CD8-positive, alpha-beta memory T cell (primary cell): ENCODE results near the gene ADAMTS18. TPM values are rescaled to one million over a fixed set of nuclear protein-coding genes. Genes with fewer than 3 reads are reported as not detected.

Experiments
- CTCF ChIA-PET: fragments of 350-600 bp; sonication (Branson Sonifier 250); formaldehyde crosslinking; loops from one replicate; lab custom pipeline; 2021; ENCODE audit warnings: antibody characterized with exemption; lab: Charles Lee
- POLR2A ChIA-PET: fragments of 350-600 bp; sonication (Branson Sonifier 250); formaldehyde crosslinking; loops from one replicate; lab custom pipeline; 2021; ENCODE audit warnings: antibody characterized with exemption; lab: Charles Lee
- DNase-seq, 5 donors: peaks; one replicate each; pipeline versions ENCODE4 v3.0.0 to v3.0.0-alpha.2; 2020 to 2022; ENCODE audit warnings: mixed read lengths in 1 of 5
- H3K27ac ChIP-seq: one replicate; pipeline ENCODE4 v1.7.0; 2013; ENCODE audit warnings: low read depth, mild to moderate bottlenecking, low read length, moderate library complexity
- H3K27me3 ChIP-seq: 2 replicates; pipeline ENCODE4 v1.7.0; 2013; ENCODE audit warnings: low read length, mild to moderate bottlenecking; ENCODE audit not compliant: insufficient read depth, poor library complexity, severe bottlenecking
- H3K36me3 ChIP-seq: 2 replicates; pipeline ENCODE4 v1.7.0; 2013; ENCODE audit warnings: mild to moderate bottlenecking, low read length, moderate library complexity; ENCODE audit not compliant: insufficient read depth
- H3K4me1 ChIP-seq: 2 replicates; pipeline ENCODE4 v1.7.0; 2013; ENCODE audit warnings: mild to moderate bottlenecking, low read length, moderate library complexity; ENCODE audit not compliant: insufficient read depth
- H3K4me3 ChIP-seq: 2 replicates; pipeline ENCODE4 v1.7.0; 2013; ENCODE audit warnings: mild to moderate bottlenecking, low read length
- H3K9me3 ChIP-seq: 2 replicates; pipeline ENCODE4 v1.7.0; 2013; ENCODE audit warnings: mild to moderate bottlenecking, low read length
- H3K27ac Mint-ChIP-seq, 8 donors: one replicate each; pipeline ENCODE4 v1.8.0; 2020 to 2021; ENCODE audit warnings: mixed read lengths in 8 of 8, mild to moderate bottlenecking in 6 of 8, inconsistent platforms in 3 of 8, moderate library complexity in 3 of 8
- H3K27me3 Mint-ChIP-seq, 2 donors: one replicate each; pipeline ENCODE4 v1.8.0; 2020 to 2021; ENCODE audit warnings: mixed read lengths in 2 of 2, mild to moderate bottlenecking in 1 of 2, moderate library complexity in 1 of 2
- H3K36me3 Mint-ChIP-seq, 3 donors: one replicate each; pipeline ENCODE4 v1.8.0; 2020 to 2021; ENCODE audit warnings: mixed read lengths in 3 of 3, inconsistent platforms in 1 of 3, mild to moderate bottlenecking in 1 of 3
- H3K4me1 Mint-ChIP-seq, 3 donors: one replicate each; pipeline ENCODE4 v1.8.0; 2020 to 2021; ENCODE audit warnings: mixed read lengths in 3 of 3, inconsistent platforms in 1 of 3, mild to moderate bottlenecking in 1 of 3
- H3K4me3 Mint-ChIP-seq, 7 donors: one replicate each; pipeline ENCODE4 v1.8.0; 2020 to 2021; ENCODE audit warnings: mixed read lengths in 7 of 7, mild to moderate bottlenecking in 6 of 7, moderate library complexity in 4 of 7, inconsistent platforms in 2 of 7
- H3K9me3 Mint-ChIP-seq, 5 donors: one replicate each; pipeline ENCODE4 v1.8.0; 2020 to 2022; ENCODE audit warnings: mixed read lengths in 5 of 5, mild to moderate bottlenecking in 3 of 5, moderate library complexity in 2 of 5, inconsistent platforms in 1 of 5
- polyA plus RNA-seq: library from polyadenylated mRNA; unstranded; fragments of 300-500 nt; fragmentation: Illumina TruSeq; gene quantifications from one replicate; pipeline ENCODE4 v1.2.3, GENCODE V29; 2021
- total RNA-seq, 2 experiments: library from RNA; stranded (reverse); gene quantifications; one replicate each; pipeline ENCODE4 v1.2.3, GENCODE V29; 2021

Gene ADAMTS18
- total and polyA plus RNA-seq, 3 experiments from 2014 or later = not detected

- ChIA-PET CTCF (no interaction called here), POLR2A (no interaction called here)
- Mint-ChIP-seq H3K9me3 (peaks cover 0 to 4% (median 2%) of the 10 kb centered on the region in 5 donors), H3K36me3 (no peaks in the 10 kb centered on the region), H3K27me3 (peaks cover 0 to 2% of the 10 kb centered on the region in 2 donors), H3K27ac (no peak overlapping the region), H3K4me1 (no peaks in the 10 kb centered on the region), H3K4me3 (no peak overlapping the region)
- DNase-seq = no peak
- no peaks in the 10 kb centered on the region for H3K36me3 ChIP-seq
- H3K27me3 ChIP-seq = no peaks in the 10 kb centered on the region
- no peak overlapping the region for H3K4me3 ChIP-seq
- no peak overlapping the region for H3K27ac ChIP-seq
- H3K4me1 ChIP-seq = no peaks in the 10 kb centered on the region
- H3K9me3 ChIP-seq = no peaks in the 10 kb centered on the region
Measured at GRCh38 chr16:77409311-77409710, 25.5 kb downstream of the ADAMTS18 start.

GRCh38 chr16:77408607-77409006 is 26.2 kb downstream of the ADAMTS18 start:
- Histone ChIP-seq H3K36me3 (no peaks in the 10 kb centered on the region), H3K4me1 (no peaks in the 10 kb centered on the region), H3K9me3 (no peaks in the 10 kb centered on the region), H3K4me3 (no peak overlapping the region), H3K27me3 (no peaks in the 10 kb centered on the region), H3K27ac (no peak overlapping the region)
- Mint-ChIP-seq H3K36me3 (no peaks in the 10 kb centered on the region), H3K27me3 (peaks cover 2% of the 10 kb centered on the region in 2 donors), H3K4me3 (no peak overlapping the region), H3K4me1 (no peaks in the 10 kb centered on the region), H3K27ac (no peak overlapping the region), H3K9me3 (peaks cover 0 to 4% (median 2%) of the 10 kb centered on the region in 5 donors)
- CTCF ChIA-PET = no interaction called here
- no peak for DNase-seq
- POLR2A ChIA-PET = no interaction called here

- Mint-ChIP-seq H3K36me3 (no peaks in the 10 kb centered on the region), H3K4me3 (no peak overlapping the region), H3K27ac (no peak overlapping the region), H3K4me1 (no peaks in the 10 kb centered on the region), H3K9me3 (peaks cover 0 to 4% (median 2%) of the 10 kb centered on the region in 5 donors), H3K27me3 (peaks cover 2 to 3% of the 10 kb centered on the region in 2 donors)
- no peak overlapping the region for H3K27ac ChIP-seq
- no peaks in the 10 kb centered on the region for H3K9me3 ChIP-seq
- no peaks in the 10 kb centered on the region for H3K36me3 ChIP-seq
- no peaks in the 10 kb centered on the region for H3K4me1 ChIP-seq
- DNase-seq = no peak
- no peak overlapping the region for H3K4me3 ChIP-seq
- H3K27me3 ChIP-seq = no peaks in the 10 kb centered on the region
- POLR2A ChIA-PET = no interaction called here
- CTCF ChIA-PET = no interaction called here
Measured at GRCh38 chr16:77406680-77407079, 28.2 kb downstream of the ADAMTS18 start.

- peaks cover 3% of the 10 kb centered on the region in 2 donors for H3K27me3 Mint-ChIP-seq
- Histone ChIP-seq H3K27ac (no peak overlapping the region), H3K36me3 (no peaks in the 10 kb centered on the region), H3K9me3 (no peaks in the 10 kb centered on the region), H3K4me1 (no peaks in the 10 kb centered on the region), H3K4me3 (no peak overlapping the region), H3K27me3 (no peaks in the 10 kb centered on the region)
- H3K36me3 Mint-ChIP-seq = no peaks in the 10 kb centered on the region
- no peak for DNase-seq
- peaks cover 0 to 2% (median 0%) of the 10 kb centered on the region in 5 donors for H3K9me3 Mint-ChIP-seq
- H3K4me1 Mint-ChIP-seq = no peaks in the 10 kb centered on the region
- ChIA-PET POLR2A (no interaction called here), CTCF (no interaction called here)
- H3K4me3 Mint-ChIP-seq = no peak overlapping the region
- no peak overlapping the region for H3K27ac Mint-ChIP-seq
Measured at GRCh38 chr16:77404775-77405174, 30.1 kb downstream of the ADAMTS18 start.

GRCh38 chr16:77403732-77404131 is 31.1 kb downstream of the ADAMTS18 start:
- Mint-ChIP-seq H3K36me3 (no peaks in the 10 kb centered on the region), H3K4me1 (no peaks in the 10 kb centered on the region), H3K27ac (no peak overlapping the region), H3K4me3 (no peak overlapping the region), H3K9me3 (no peaks in the 10 kb centered on the region), H3K27me3 (peaks cover 3% of the 10 kb centered on the region in 2 donors)
- Histone ChIP-seq H3K36me3 (no peaks in the 10 kb centered on the region), H3K4me1 (no peaks in the 10 kb centered on the region), H3K27ac (no peak overlapping the region), H3K9me3 (no peaks in the 10 kb centered on the region), H3K27me3 (no peaks in the 10 kb centered on the region), H3K4me3 (no peak overlapping the region)
- CTCF ChIA-PET = no interaction called here
- DNase-seq = no peak
- POLR2A ChIA-PET = no interaction called here

- POLR2A ChIA-PET = no interaction called here
Measured at GRCh38 chr16:77402672-77403071, 32.2 kb downstream of the ADAMTS18 start.

DNA sequence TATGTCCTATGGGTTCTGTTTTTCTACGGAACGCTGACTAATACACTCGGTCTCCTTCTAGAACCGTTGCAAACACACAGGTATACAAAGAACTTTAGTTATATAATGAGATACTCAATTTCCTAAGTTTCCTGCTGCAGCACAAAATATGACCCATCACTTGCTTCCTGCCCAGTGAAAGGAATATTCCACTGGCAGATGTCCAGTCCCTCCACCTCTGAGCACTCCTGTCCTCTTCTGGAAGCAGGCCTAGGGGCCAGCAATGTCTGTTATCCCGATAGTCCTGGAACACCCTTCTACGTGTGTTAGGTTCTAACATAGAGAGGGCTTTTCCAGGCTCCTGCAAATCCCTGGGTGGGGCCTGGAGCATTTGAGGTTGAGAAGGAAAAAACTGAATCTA is 32.7 kb downstream of the ADAMTS18 start:
- no peak overlapping the region for H3K27ac Mint-ChIP-seq
- POLR2A ChIA-PET = no interaction called here
- no peaks in the 10 kb centered on the region for H3K9me3 Mint-ChIP-seq

More at GRCh38 chr16:77402672-77403071, 32.2 kb downstream of the ADAMTS18 start:
- Mint-ChIP-seq H3K4me1 (no peaks in the 10 kb centered on the region), H3K9me3 (no peaks in the 10 kb centered on the region), H3K27me3 (peaks cover 3 to 7% of the 10 kb centered on the region in 2 donors), H3K36me3 (no peaks in the 10 kb centered on the region), H3K27ac (no peak overlapping the region), H3K4me3 (no peak overlapping the region)
- H3K27ac ChIP-seq = no peak overlapping the region
- no peak overlapping the region for H3K4me3 ChIP-seq
- CTCF ChIA-PET = no interaction called here
- H3K36me3 ChIP-seq = no peaks in the 10 kb centered on the region
- DNase-seq = no peak
- no peaks in the 10 kb centered on the region for H3K4me1 ChIP-seq
- no peaks in the 10 kb centered on the region for H3K27me3 ChIP-seq
- H3K9me3 ChIP-seq = no peaks in the 10 kb centered on the region

GRCh38 chr16:77399546-77399945 is 35.3 kb downstream of the ADAMTS18 start:
- Histone ChIP-seq H3K36me3 (no peaks in the 10 kb centered on the region), H3K9me3 (no peaks in the 10 kb centered on the region), H3K4me3 (no peak overlapping the region), H3K4me1 (no peaks in the 10 kb centered on the region), H3K27me3 (no peaks in the 10 kb centered on the region), H3K27ac (no peak overlapping the region)
- no peak for DNase-seq
- no peak overlapping the region for H3K27ac Mint-ChIP-seq
- H3K36me3 Mint-ChIP-seq = no peaks in the 10 kb centered on the region
- no peak overlapping the region for H3K4me3 Mint-ChIP-seq
- peaks cover 0 to 2% (median 0%) of the 10 kb centered on the region in 5 donors for H3K9me3 Mint-ChIP-seq
- ChIA-PET POLR2A (no interaction called here), CTCF (no interaction called here)
- no peaks in the 10 kb centered on the region for H3K4me1 Mint-ChIP-seq
- H3K27me3 Mint-ChIP-seq = peaks cover 4 to 9% of the 10 kb centered on the region in 2 donors

More for the DNA sequence above, 32.7 kb downstream of the ADAMTS18 start:
- no peak overlapping the region for H3K4me3 Mint-ChIP-seq
- Histone ChIP-seq H3K9me3 (no peaks in the 10 kb centered on the region), H3K27ac (no peak overlapping the region), H3K27me3 (no peaks in the 10 kb centered on the region), H3K36me3 (no peaks in the 10 kb centered on the region), H3K4me1 (no peaks in the 10 kb centered on the region), H3K4me3 (no peak overlapping the region)
- no peaks in the 10 kb centered on the region for H3K36me3 Mint-ChIP-seq
- no peak for DNase-seq
- CTCF ChIA-PET = no interaction called here
- no peaks in the 10 kb centered on the region for H3K4me1 Mint-ChIP-seq
- H3K27me3 Mint-ChIP-seq = peaks cover 3 to 9% of the 10 kb centered on the region in 2 donors

- Histone ChIP-seq H3K27ac (no peak overlapping the region), H3K4me1 (no peaks in the 10 kb centered on the region), H3K27me3 (no peaks in the 10 kb centered on the region), H3K9me3 (no peaks in the 10 kb centered on the region), H3K4me3 (no peak overlapping the region), H3K36me3 (no peaks in the 10 kb centered on the region)
- H3K4me3 Mint-ChIP-seq = no peak overlapping the region
- ChIA-PET CTCF (no interaction called here), POLR2A (no interaction called here)
- H3K36me3 Mint-ChIP-seq = no peaks in the 10 kb centered on the region
- H3K27ac Mint-ChIP-seq = no peak overlapping the region
- H3K9me3 Mint-ChIP-seq = peaks cover 0 to 2% (median 0%) of the 10 kb centered on the region in 5 donors
- DNase-seq = no peak
- no peaks in the 10 kb centered on the region for H3K4me1 Mint-ChIP-seq
- peaks cover 4 to 9% of the 10 kb centered on the region in 2 donors for H3K27me3 Mint-ChIP-seq
Measured at GRCh38 chr16:77399066-77399465, 35.8 kb downstream of the ADAMTS18 start.
